Activated naive CD4-positive, alpha-beta T cell treated with anti-CD3 and anti-CD28 coated beads, Interleukin-2, amount 10 ng/mL, durations not matched to agents 7 days and 5 days (primary cell): Measurements from ENCODE around the gene MAD2L2.
"Not testable (repeated sequence)": the region's sequence is repeated elsewhere in the genome, so short reads cannot be mapped to it uniquely, and the experiment has no call there.

ENCODE experiments used
- CTCF ChIA-PET: fragments of 350-600 bp; sonication (Branson Sonifier 250); formaldehyde crosslinking; loops from one replicate; lab custom pipeline; 2021; ENCODE audit warnings: antibody characterized with exemption; lab: Charles Lee
- DNase-seq: peaks from one replicate; pipeline ENCODE4 v3.0.0-alpha.2; 2020
- H3K27ac Mint-ChIP-seq: one replicate; pipeline ENCODE4 v1.8.0; 2021; ENCODE audit warnings: mild to moderate bottlenecking, moderate library complexity, mixed read lengths
- H3K27me3 Mint-ChIP-seq: one replicate; pipeline ENCODE4 v1.8.0; 2021; ENCODE audit warnings: mild to moderate bottlenecking, mixed read lengths
- H3K36me3 Mint-ChIP-seq: one replicate; pipeline ENCODE4 v1.8.0; 2021; ENCODE audit warnings: mixed read lengths
- H3K4me1 Mint-ChIP-seq: one replicate; pipeline ENCODE4 v1.8.0; 2021; ENCODE audit warnings: mixed read lengths
- H3K4me3 Mint-ChIP-seq: one replicate; pipeline ENCODE4 v1.8.0; 2021; ENCODE audit warnings: mild to moderate bottlenecking, moderate library complexity, mixed read lengths
- H3K9me3 Mint-ChIP-seq: one replicate; pipeline ENCODE4 v1.8.0; 2021; ENCODE audit warnings: mixed read lengths

Gene MAD2L2

DNA sequence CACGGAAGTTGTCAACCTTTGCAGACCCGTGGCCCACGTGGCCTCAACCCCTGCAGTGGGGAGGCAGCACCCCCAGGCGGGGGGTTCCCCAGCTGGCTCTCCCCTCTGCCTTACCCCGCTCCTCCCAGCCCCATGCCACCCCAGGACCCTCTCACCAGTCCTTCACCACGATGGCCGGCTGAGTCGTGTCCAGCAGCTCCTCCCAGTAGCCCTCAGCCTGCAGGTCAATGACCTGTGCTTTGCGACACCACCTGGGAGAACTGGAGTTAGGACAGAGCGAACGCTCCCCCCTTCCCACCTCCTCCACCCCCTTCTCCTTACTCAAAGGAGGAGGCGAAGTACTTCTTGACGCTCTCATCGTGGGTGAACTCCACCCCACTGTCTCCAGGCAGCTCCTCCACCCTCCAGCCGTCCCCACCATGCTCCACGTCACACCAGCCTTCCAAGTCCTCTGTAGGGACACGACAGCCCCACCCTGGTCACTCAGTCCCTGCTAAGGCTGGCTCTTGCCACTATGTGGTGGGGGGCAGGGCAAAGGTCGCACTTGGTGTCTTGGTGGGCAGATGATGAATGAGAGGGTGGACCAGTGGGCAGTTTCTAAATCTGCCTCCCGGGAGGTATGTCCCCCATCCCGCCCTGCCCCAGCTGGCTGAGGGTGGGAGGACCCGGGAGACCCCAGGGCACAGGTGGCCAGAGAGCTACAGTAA is 31.2 kb downstream of the MAD2L2 start:
- H3K4me3 Mint-ChIP-seq: no peak overlapping the region
- DNase-seq: no peak
- CTCF ChIA-PET: interaction anchor here (0.7 to 10.7 kb wide), 15 partner anchors 14 to 612 kb away, joined by 3 to 101 read pairs (median 5); partner anchors contain the start of genes AGTRAP and FBXO6
- H3K27ac Mint-ChIP-seq: no peak overlapping the region
- no peaks in the 10 kb centered on the region for H3K36me3 Mint-ChIP-seq
- peaks cover 57% of the 10 kb centered on the region for H3K27me3 Mint-ChIP-seq
- H3K9me3 Mint-ChIP-seq: no peaks in the 10 kb centered on the region
- peaks cover 26% of the 10 kb centered on the region for H3K4me1 Mint-ChIP-seq

- Mint-ChIP-seq H3K36me3 (no peaks in the 10 kb centered on the region), H3K9me3 (no peaks in the 10 kb centered on the region), H3K4me1 (peaks cover 26% of the 10 kb centered on the region), H3K27me3 (peaks cover 59% of the 10 kb centered on the region), H3K27ac (no peak overlapping the region), H3K4me3 (no peak overlapping the region)
- DNase-seq: no peak
- CTCF ChIA-PET: interaction anchor here (1.3 to 10.7 kb wide), 6 partner anchors 66 to 611 kb away, joined by 3 to 101 read pairs (median 10); no protein-coding TSS in a partner anchor
Measured at GRCh38 chr1:11649237-11649623, 31.7 kb downstream of the MAD2L2 start.

DNA sequence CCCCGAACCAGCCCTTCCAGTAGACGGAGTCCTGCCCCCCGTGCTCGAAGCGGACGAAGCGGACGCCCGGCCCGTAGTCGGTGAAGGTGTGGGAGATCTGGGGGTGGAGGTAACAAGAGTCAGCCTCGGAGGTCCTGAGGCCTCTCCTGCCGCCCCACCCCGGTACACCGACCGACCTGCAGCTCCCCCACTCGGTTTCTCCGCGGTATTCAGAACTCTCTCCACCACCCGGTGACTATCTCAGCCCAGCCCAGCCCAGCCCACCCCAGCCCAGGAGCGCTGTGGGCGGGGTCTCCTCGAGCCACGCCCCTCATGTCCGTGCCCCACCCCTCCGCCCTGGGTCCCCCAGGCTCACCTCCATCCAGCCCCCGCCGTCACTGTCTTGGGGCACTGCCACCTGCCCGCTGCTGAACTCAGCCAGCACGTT is 32.2 kb downstream of the MAD2L2 start:
- peaks cover 61% of the 10 kb centered on the region for H3K27me3 Mint-ChIP-seq
- peaks cover 26% of the 10 kb centered on the region for H3K4me1 Mint-ChIP-seq
- no peaks in the 10 kb centered on the region for H3K36me3 Mint-ChIP-seq
- CTCF ChIA-PET: interaction anchor here (1.0 to 10.7 kb wide), 3 partner anchors 72 to 611 kb away, joined by 3 to 101 read pairs (median 79); no protein-coding TSS in a partner anchor
- DNase-seq: peak; percentile 49
- no peaks in the 10 kb centered on the region for H3K9me3 Mint-ChIP-seq
- no peak overlapping the region for H3K27ac Mint-ChIP-seq
- no peak overlapping the region for H3K4me3 Mint-ChIP-seq

DNA sequence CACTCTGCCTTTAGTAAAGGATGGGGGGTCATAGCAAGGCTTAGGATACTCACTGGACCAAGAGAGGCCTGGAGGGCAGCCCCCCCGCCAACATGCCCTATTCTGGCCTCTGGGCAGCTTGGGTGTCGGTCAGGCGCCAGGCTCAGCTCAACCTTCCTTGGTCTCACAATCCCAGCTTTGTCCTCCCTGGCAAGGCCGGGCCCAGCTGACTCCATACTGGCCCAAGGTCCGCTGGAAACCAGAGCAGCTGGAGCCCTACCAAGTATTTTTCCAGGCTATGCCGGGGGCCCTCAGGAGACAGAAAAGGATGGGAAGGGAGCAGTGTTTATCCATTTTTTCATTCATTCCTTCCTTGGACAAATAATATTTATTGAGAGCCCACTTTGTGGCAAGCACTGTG is 32.9 kb downstream of the MAD2L2 start:
- DNase-seq: no peak
- no peaks in the 10 kb centered on the region for H3K36me3 Mint-ChIP-seq
- no peak overlapping the region for H3K4me3 Mint-ChIP-seq
- CTCF ChIA-PET: interaction anchor here (1.0 to 10.7 kb wide), 3 partner anchors 73 to 610 kb away, joined by 3 to 101 read pairs (median 79); no protein-coding TSS in a partner anchor
- peaks cover 57% of the 10 kb centered on the region for H3K27me3 Mint-ChIP-seq
- H3K27ac Mint-ChIP-seq: no peak overlapping the region
- peaks cover 26% of the 10 kb centered on the region for H3K4me1 Mint-ChIP-seq
- H3K9me3 Mint-ChIP-seq: no peaks in the 10 kb centered on the region

GRCh38 chr1:11647333-11647732 is 33.6 kb downstream of the MAD2L2 start:
- CTCF ChIA-PET: interaction anchor here (1.4 to 10.7 kb wide), 3 partner anchors 73 to 610 kb away, joined by 4 to 101 read pairs (median 79); no protein-coding TSS in a partner anchor
- peaks cover 27% of the 10 kb centered on the region for H3K4me1 Mint-ChIP-seq
- peaks cover 52% of the 10 kb centered on the region for H3K27me3 Mint-ChIP-seq
- no peak overlapping the region for H3K27ac Mint-ChIP-seq
- H3K4me3 Mint-ChIP-seq: no peak overlapping the region
- no peaks in the 10 kb centered on the region for H3K9me3 Mint-ChIP-seq
- DNase-seq: no peak
- H3K36me3 Mint-ChIP-seq: no peaks in the 10 kb centered on the region

DNA sequence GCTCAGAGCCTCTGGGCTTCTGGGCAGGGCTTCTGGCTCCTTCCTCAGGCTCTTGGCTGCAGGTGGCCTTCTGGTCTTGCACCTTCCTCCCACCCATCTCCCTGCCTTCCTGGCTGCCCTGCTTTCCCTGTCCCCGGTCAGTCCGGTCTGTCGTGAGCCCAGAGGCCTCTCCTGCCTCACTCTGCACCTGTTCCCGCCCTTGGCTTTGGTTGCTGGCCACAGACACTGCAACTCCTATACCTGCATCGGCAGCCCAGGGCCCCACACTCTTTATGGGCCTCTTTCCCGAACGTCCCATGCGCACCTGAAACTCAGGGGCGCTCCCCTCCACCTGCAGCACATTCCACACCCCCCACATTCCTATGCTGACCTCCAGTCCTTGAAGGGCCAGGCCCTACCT is 34.6 kb downstream of the MAD2L2 start:
- CTCF ChIA-PET: interaction anchor here (0.6 to 10.7 kb wide), 19 partner anchors 9 to 609 kb away, joined by 3 to 101 read pairs (median 4); partner anchors contain the start of genes EXOSC10, FBXO6, MAD2L2 and MTOR
- H3K27me3 Mint-ChIP-seq: peaks cover 58% of the 10 kb centered on the region
- no peak overlapping the region for H3K4me3 Mint-ChIP-seq
- DNase-seq: no peak
- no peaks in the 10 kb centered on the region for H3K36me3 Mint-ChIP-seq
- no peaks in the 10 kb centered on the region for H3K9me3 Mint-ChIP-seq
- H3K4me1 Mint-ChIP-seq: peaks cover 26% of the 10 kb centered on the region
- H3K27ac Mint-ChIP-seq: peak overlapping the region; percentile 61

- peak; percentile 92 for DNase-seq
- Mint-ChIP-seq H3K27ac (no peak overlapping the region), H3K4me1 (peaks cover 20% of the 10 kb centered on the region), H3K9me3 (no peaks in the 10 kb centered on the region), H3K27me3 (peaks cover 53% of the 10 kb centered on the region), H3K36me3 (no peaks in the 10 kb centered on the region), H3K4me3 (no peak overlapping the region)
- CTCF ChIA-PET: interaction anchor here (0.6 to 10.7 kb wide), 21 partner anchors 9 to 608 kb away, joined by 3 to 101 read pairs (median 4); partner anchors contain the start of genes EXOSC10, FBXO6, MAD2L2 and MTOR
Measured at GRCh38 chr1:11645670-11646265, 35.2 kb downstream of the MAD2L2 start.

- CTCF ChIA-PET: interaction anchor here (0.6 to 10.7 kb wide), 18 partner anchors 8 to 608 kb away, joined by 3 to 101 read pairs (median 4); partner anchors contain the start of genes EXOSC10, FBXO6, MAD2L2 and MTOR
- Mint-ChIP-seq H3K9me3 (no peaks in the 10 kb centered on the region), H3K27ac (no peak overlapping the region), H3K4me1 (peaks cover 17% of the 10 kb centered on the region), H3K27me3 (peaks cover 48% of the 10 kb centered on the region), H3K36me3 (no peaks in the 10 kb centered on the region), H3K4me3 (no peak overlapping the region)
- no peak for DNase-seq
Measured at GRCh38 chr1:11645270-11645669, 35.7 kb downstream of the MAD2L2 start.

GRCh38 chr1:11643782-11644181 is 37.2 kb downstream of the MAD2L2 start:
- DNase-seq: no peak
- CTCF ChIA-PET: interaction anchor here (0.6 to 10.7 kb wide), 16 partner anchors 11 to 606 kb away, joined by 3 to 101 read pairs (median 5); partner anchors contain the start of gene MTOR
- H3K36me3 Mint-ChIP-seq: no peaks in the 10 kb centered on the region
- no peak overlapping the region for H3K27ac Mint-ChIP-seq
- H3K27me3 Mint-ChIP-seq: peaks cover 37% of the 10 kb centered on the region
- no peaks in the 10 kb centered on the region for H3K9me3 Mint-ChIP-seq
- peaks cover 5% of the 10 kb centered on the region for H3K4me1 Mint-ChIP-seq
- no peak overlapping the region for H3K4me3 Mint-ChIP-seq

- peaks cover 42% of the 10 kb centered on the region for H3K27me3 Mint-ChIP-seq
- peak; percentile 84 for DNase-seq
- not testable (repeated sequence) for H3K4me1 Mint-ChIP-seq, H3K4me3 Mint-ChIP-seq, H3K27ac Mint-ChIP-seq, H3K9me3 Mint-ChIP-seq, H3K36me3 Mint-ChIP-seq
- CTCF ChIA-PET: interaction anchor here (0.7 to 10.7 kb wide), 17 partner anchors 9 to 1761 kb away, joined by 3 to 101 read pairs (median 5); partner anchors contain the start of gene MTOR
Measured at GRCh38 chr1:11642418-11643017, 38.4 kb downstream of the MAD2L2 start.

GRCh38 chr1:11641776-11642305 is 39.1 kb downstream of the MAD2L2 start:
- no peak for DNase-seq
- peaks cover 2% of the 10 kb centered on the region for H3K4me1 Mint-ChIP-seq
- CTCF ChIA-PET: interaction anchor here (1.0 to 10.7 kb wide), 11 partner anchors 8 to 612 kb away, joined by 3 to 101 read pairs (median 5); no protein-coding TSS in a partner anchor
- no peak overlapping the region for H3K4me3 Mint-ChIP-seq
- H3K27me3 Mint-ChIP-seq: peaks cover 47% of the 10 kb centered on the region
- no peaks in the 10 kb centered on the region for H3K36me3 Mint-ChIP-seq
- H3K27ac Mint-ChIP-seq: no peak overlapping the region
- no peaks in the 10 kb centered on the region for H3K9me3 Mint-ChIP-seq

GRCh38 chr1:11640944-11641343 is 40.0 kb downstream of the MAD2L2 start:
- CTCF ChIA-PET: interaction anchor here (1.7 to 10.7 kb wide), 7 partner anchors 7 to 603 kb away, joined by 5 to 101 read pairs (median 8); no protein-coding TSS in a partner anchor
- no peak for DNase-seq
- Mint-ChIP-seq H3K27me3 (peaks cover 46% of the 10 kb centered on the region), H3K9me3 (no peaks in the 10 kb centered on the region), H3K4me1 (peaks cover 2% of the 10 kb centered on the region), H3K27ac (no peak overlapping the region), H3K36me3 (no peaks in the 10 kb centered on the region), H3K4me3 (no peak overlapping the region)

- Mint-ChIP-seq H3K36me3 (no peaks in the 10 kb centered on the region), H3K27me3 (peaks cover 50% of the 10 kb centered on the region), H3K4me1 (peaks cover 2% of the 10 kb centered on the region), H3K27ac (no peak overlapping the region), H3K9me3 (no peaks in the 10 kb centered on the region), H3K4me3 (no peak overlapping the region)
- DNase-seq: no peak
- CTCF ChIA-PET: interaction anchor here (1.3 kb wide), 1 partner anchor 279 kb away, joined by 3 read pairs; no protein-coding TSS in a partner anchor
Measured at GRCh38 chr1:11640101-11640500, 40.8 kb downstream of the MAD2L2 start.
